ENCODE measurements around the gene SNRNP25. TPM values are rescaled to one million over a fixed set of nuclear protein-coding genes. Genes with fewer than 3 reads are reported as not detected.
A peak's percentile ranks its signal among the peaks of the same experiment; 100 is the strongest.
"Not testable (repeated sequence)": the region's sequence is repeated elsewhere in the genome, so short reads cannot be mapped to it uniquely, and the experiment has no call there.

SNRNP25 gene
- total RNA-seq, 2 experiments from 2014 or later = 62.3 to 63.2 TPM

GRCh38 chr16:44655-45054 is 9.0 kb upstream of the SNRNP25 start:
- peaks cover 28% of the 10 kb centered on the region for H3K4me1 Mint-ChIP-seq (ENCODE audit: low read depth)
- H3K9me3 Mint-ChIP-seq (ENCODE audit: insufficient read depth) = no peaks in the 10 kb centered on the region
- peaks cover 56% of the 10 kb centered on the region for H3K36me3 Mint-ChIP-seq (ENCODE audit: low read depth)
- H3K27me3 Mint-ChIP-seq (ENCODE audit: low read depth) = no peaks in the 10 kb centered on the region
- no peak overlapping the region for H3K27ac Mint-ChIP-seq
- DNase-seq (no peak), ATAC-seq (no peak)
- POLR2A ChIA-PET = interaction anchor here (0.8 to 1.4 kb wide), 2 partner anchors 8 to 11 kb away, joined by 3 read pairs; no protein-coding TSS in a partner anchor
- CTCF ChIA-PET = interaction anchor here (1.2 kb wide), 1 partner anchor 62 kb away, joined by 3 read pairs; no protein-coding TSS in a partner anchor
- H3K4me3 Mint-ChIP-seq = no peak overlapping the region

DNA sequence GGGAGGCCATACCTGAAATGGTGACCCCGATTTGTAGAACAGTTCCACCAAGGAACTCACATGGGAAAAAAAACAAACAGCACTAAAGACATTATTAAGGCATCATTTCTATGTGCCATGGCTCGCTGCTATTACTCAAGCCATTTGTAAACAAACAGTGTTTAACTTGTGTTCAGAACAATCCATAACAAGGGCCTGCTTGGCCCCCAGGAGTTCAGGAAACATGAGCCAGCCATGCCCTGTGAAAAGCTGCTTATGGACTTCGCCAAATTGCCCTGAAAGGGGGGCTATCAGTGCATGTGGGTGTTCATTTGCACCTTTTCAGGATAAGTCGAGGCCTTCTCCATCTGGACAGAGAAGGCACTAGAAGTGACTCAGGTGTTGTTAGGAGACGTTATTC is 8.2 kb upstream of the SNRNP25 start:
- Mint-ChIP-seq H3K4me1 (ENCODE audit: low read depth) (peaks cover 27% of the 10 kb centered on the region), H3K36me3 (ENCODE audit: low read depth) (peaks cover 60% of the 10 kb centered on the region), H3K27me3 (ENCODE audit: low read depth) (no peaks in the 10 kb centered on the region), H3K4me3 (no peak overlapping the region), H3K9me3 (ENCODE audit: insufficient read depth) (no peaks in the 10 kb centered on the region), H3K27ac (no peak overlapping the region)
- DNase-seq (no peak), ATAC-seq (no peak)
- ChIA-PET POLR2A (interaction anchor here (1.4 kb wide), 1 partner anchor 11 kb away, joined by 3 read pairs; no protein-coding TSS in a partner anchor), CTCF (interaction anchor here (1.0 kb wide), 1 partner anchor 51 kb away, joined by 3 read pairs; no protein-coding TSS in a partner anchor)

DNA sequence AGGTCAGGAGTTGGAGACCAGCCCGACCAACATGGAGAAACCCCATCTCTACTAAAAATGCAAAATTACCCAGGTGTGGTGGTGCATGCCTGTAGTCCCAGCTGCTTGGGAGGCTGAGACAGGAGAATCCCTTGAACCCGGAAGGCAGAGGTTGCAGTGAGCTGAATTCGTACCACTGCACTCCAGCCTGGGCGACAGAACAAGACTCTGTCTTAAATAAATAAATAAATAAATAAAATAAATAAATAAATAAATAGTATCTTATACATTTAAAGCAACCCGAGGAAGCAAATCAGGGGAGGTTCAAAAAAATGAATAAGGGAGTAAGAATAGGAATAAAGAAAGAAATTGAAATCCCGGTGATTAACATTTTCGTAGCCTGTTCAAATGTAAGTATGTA is 7.1 kb upstream of the SNRNP25 start:
- H3K27me3 Mint-ChIP-seq (ENCODE audit: low read depth); H3K9me3 Mint-ChIP-seq (ENCODE audit: insufficient read depth); POLR2A ChIA-PET; DNase-seq; ATAC-seq; H3K4me3 Mint-ChIP-seq; H3K27ac Mint-ChIP-seq: not testable (repeated sequence)
- Mint-ChIP-seq H3K36me3 (ENCODE audit: low read depth) (peaks cover 66% of the 10 kb centered on the region), H3K4me1 (ENCODE audit: low read depth) (peaks cover 35% of the 10 kb centered on the region)
- CTCF ChIA-PET = interaction anchor here (2.1 kb wide), 1 partner anchor 50 kb away, joined by 9 read pairs; no protein-coding TSS in a partner anchor

DNA sequence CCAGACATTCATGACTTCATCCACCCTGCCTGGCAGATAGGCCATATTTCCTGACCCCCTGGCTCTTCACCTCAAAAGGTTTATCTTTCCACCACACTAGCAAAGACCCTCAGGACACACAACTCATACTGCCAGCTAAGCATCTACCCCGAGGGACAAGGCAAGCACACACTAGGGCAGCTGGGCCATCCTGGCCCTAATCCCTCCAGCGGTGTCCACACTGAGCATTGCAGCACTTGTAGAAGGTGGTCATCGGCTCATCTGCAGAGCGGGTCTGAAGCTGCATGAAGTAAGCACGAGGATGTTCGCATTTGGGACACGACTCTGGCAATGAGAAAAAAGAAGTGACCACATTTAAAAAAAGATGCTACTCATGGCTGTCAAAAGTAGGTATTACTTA is 6.4 kb upstream of the SNRNP25 start:
- CTCF ChIA-PET = interaction anchor here (2.1 kb wide), 1 partner anchor 50 kb away, joined by 9 read pairs; no protein-coding TSS in a partner anchor
- Mint-ChIP-seq H3K27ac (no peak overlapping the region), H3K36me3 (ENCODE audit: low read depth) (peaks cover 64% of the 10 kb centered on the region), H3K4me3 (no peak overlapping the region), H3K27me3 (ENCODE audit: low read depth) (no peaks in the 10 kb centered on the region), H3K9me3 (ENCODE audit: insufficient read depth) (no peaks in the 10 kb centered on the region), H3K4me1 (ENCODE audit: low read depth) (peaks cover 34% of the 10 kb centered on the region)
- DNase-seq (no peak), ATAC-seq (no peak)
- POLR2A ChIA-PET = no interaction called here

DNA sequence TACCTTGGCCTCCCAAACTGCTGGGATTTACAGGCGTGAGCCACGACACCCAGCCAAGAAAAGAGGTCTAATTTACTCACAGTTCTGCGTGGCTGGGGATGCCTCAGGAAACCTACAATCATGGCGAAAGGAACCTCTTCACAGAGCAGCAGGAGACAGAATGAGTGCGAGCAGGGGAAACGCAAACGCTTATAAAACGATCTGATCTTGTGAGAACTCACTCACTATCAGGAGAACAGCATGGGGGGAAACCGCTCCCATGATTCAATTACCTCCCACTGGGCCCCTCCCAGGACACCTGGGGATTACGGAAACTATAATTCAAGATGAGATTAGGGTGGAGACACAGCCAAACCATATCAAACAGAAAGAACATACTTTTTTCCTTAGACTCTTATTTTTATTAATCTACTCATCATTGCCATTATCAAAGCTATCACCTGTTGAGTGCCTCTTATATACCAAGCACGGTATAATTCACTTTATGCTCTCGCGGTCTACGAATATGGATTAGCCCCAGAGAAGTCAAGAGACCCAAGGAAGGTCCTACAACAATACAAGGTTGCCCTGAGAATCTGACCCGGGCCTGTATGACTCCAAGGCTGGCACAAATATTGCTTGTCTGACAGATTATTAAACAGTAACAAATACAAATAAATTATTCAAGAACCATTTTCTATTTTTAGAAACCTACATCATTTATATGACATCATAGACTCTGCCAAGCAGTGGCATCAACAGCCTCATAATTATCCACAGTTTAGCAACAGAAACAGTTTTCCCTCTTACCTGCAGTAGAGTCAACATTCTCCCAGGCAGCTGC is 2.6 kb upstream of the SNRNP25 start:
- peak overlapping the region; percentile 91 for H3K4me3 Mint-ChIP-seq
- peaks cover 47% of the 10 kb centered on the region for H3K36me3 Mint-ChIP-seq (ENCODE audit: low read depth)
- ChIA-PET POLR2A (no interaction called here), CTCF (interaction anchor here (1.1 kb wide), 1 partner anchor 15 kb away, joined by 3 read pairs; no protein-coding TSS in a partner anchor)
- no peaks in the 10 kb centered on the region for H3K9me3 Mint-ChIP-seq (ENCODE audit: insufficient read depth)
- ATAC-seq (no peak), DNase-seq (no peak)
- H3K27me3 Mint-ChIP-seq (ENCODE audit: low read depth) = no peaks in the 10 kb centered on the region
- peaks cover 31% of the 10 kb centered on the region for H3K4me1 Mint-ChIP-seq (ENCODE audit: low read depth)
- H3K27ac Mint-ChIP-seq = peak overlapping the region; percentile 7

GRCh38 chr16:54237-54581 is 581 bp downstream of the SNRNP25 start:
- peak overlapping the region; percentile 91 for H3K4me3 Mint-ChIP-seq
- no peaks in the 10 kb centered on the region for H3K9me3 Mint-ChIP-seq (ENCODE audit: insufficient read depth)
- H3K27ac Mint-ChIP-seq = peak overlapping the region; percentile 90
- peaks cover 35% of the 10 kb centered on the region for H3K4me1 Mint-ChIP-seq (ENCODE audit: low read depth)
- no peak for ATAC-seq
- no peaks in the 10 kb centered on the region for H3K27me3 Mint-ChIP-seq (ENCODE audit: low read depth)
- CTCF ChIA-PET = interaction anchor here (1.6 to 2.9 kb wide), 4 partner anchors 11 to 53 kb away, joined by 3 to 30 read pairs (median 16); no protein-coding TSS in a partner anchor
- no peak for DNase-seq
- POLR2A ChIA-PET = interaction anchor here (1.0 to 2.0 kb wide), 4 partner anchors 9 to 42 kb away, joined by 3 to 9 read pairs (median 6); partner anchors contain the start of gene MPG
- peaks cover 30% of the 10 kb centered on the region for H3K36me3 Mint-ChIP-seq (ENCODE audit: low read depth)

GRCh38 chr16:55571-56136 is 2.0 kb downstream of the SNRNP25 start:
- Mint-ChIP-seq H3K4me3 (peak overlapping the region; percentile 63), H3K4me1 (ENCODE audit: low read depth) (peaks cover 30% of the 10 kb centered on the region), H3K36me3 (ENCODE audit: low read depth) (peaks cover 24% of the 10 kb centered on the region), H3K27ac (no peak overlapping the region), H3K27me3 (ENCODE audit: low read depth) (no peaks in the 10 kb centered on the region), H3K9me3 (ENCODE audit: insufficient read depth) (no peaks in the 10 kb centered on the region)
- CTCF ChIA-PET = interaction anchor here (1.7 to 3.1 kb wide), 2 partner anchors 10 to 41 kb away, joined by 7 to 15 read pairs; no protein-coding TSS in a partner anchor
- DNase-seq = no peak
- no peak for ATAC-seq
- POLR2A ChIA-PET = interaction anchor here (0.8 kb wide), 1 partner anchor 10 kb away, joined by 3 read pairs; no protein-coding TSS in a partner anchor

DNA sequence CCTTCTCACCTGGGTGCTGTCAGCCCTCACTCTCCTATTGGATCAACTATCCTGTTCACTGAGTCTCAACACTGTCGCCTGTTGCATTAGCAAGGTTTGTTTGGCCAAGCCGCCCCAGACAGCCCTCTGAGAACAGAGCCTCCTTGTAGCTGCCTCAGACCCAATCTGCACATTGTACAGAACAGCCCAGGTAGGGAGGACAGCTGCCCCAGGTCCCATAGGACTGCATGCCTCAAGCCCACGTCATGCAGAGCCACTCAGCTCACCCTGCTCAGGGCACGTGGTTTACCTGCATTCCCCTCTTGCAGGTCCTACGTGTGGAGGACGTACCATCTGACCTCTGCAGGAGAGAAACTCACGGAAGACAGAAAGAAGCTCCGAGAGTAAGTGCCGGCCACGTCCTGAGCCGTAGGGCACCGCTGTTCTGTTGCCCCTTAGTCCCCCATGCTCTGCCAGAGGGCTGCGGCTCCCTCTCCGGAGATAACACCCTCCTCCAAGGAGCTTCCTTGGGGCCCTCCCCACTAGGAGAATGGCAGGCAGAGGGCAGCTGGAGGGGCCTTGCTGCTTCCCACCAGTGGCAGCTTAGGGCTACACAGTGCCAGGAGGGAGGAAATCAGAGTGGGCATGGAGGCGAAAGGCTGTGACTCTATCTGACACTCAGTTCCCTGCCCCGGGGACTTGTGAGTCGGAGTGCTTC is 2.8 kb downstream of the SNRNP25 start:
- Mint-ChIP-seq H3K4me3 (no peak overlapping the region), H3K36me3 (ENCODE audit: low read depth) (peaks cover 16% of the 10 kb centered on the region), H3K9me3 (ENCODE audit: insufficient read depth) (no peaks in the 10 kb centered on the region), H3K4me1 (ENCODE audit: low read depth) (peaks cover 22% of the 10 kb centered on the region), H3K27me3 (ENCODE audit: low read depth) (no peaks in the 10 kb centered on the region), H3K27ac (no peak overlapping the region)
- no peak for ATAC-seq
- ChIA-PET CTCF (interaction anchor here (1.0 to 3.1 kb wide), 3 partner anchors 9 to 132 kb away, joined by 3 to 15 read pairs (median 7); no protein-coding TSS in a partner anchor), POLR2A (interaction anchor here (0.8 kb wide), 1 partner anchor 11 kb away, joined by 3 read pairs; no protein-coding TSS in a partner anchor)
- DNase-seq = no peak

GRCh38 chr16:57711-58110 is 4.1 kb downstream of the SNRNP25 start:
- ChIA-PET POLR2A (no interaction called here), CTCF (interaction anchor here (1.6 to 3.1 kb wide), 2 partner anchors 39 to 49 kb away, joined by 3 to 15 read pairs; no protein-coding TSS in a partner anchor)
- Mint-ChIP-seq H3K27me3 (ENCODE audit: low read depth) (no peaks in the 10 kb centered on the region), H3K9me3 (ENCODE audit: insufficient read depth) (no peaks in the 10 kb centered on the region), H3K4me3 (no peak overlapping the region), H3K27ac (no peak overlapping the region), H3K36me3 (ENCODE audit: low read depth) (peaks cover 11% of the 10 kb centered on the region), H3K4me1 (ENCODE audit: low read depth) (peaks cover 16% of the 10 kb centered on the region)
- DNase-seq = no peak
- ATAC-seq = no peak

GRCh38 chr16:58491-59439 is 5.1 kb downstream of the SNRNP25 start:
- H3K4me3 Mint-ChIP-seq = no peak overlapping the region
- ChIA-PET CTCF (interaction anchor here (1.6 to 9.2 kb wide), 3 partner anchors 37 to 48 kb away, joined by 3 to 265 read pairs (median 15); no protein-coding TSS in a partner anchor), POLR2A (no interaction called here)
- H3K27ac Mint-ChIP-seq = no peak overlapping the region
- no peaks in the 10 kb centered on the region for H3K9me3 Mint-ChIP-seq (ENCODE audit: insufficient read depth)
- DNase-seq (no peak), ATAC-seq (no peak)
- no peaks in the 10 kb centered on the region for H3K27me3 Mint-ChIP-seq (ENCODE audit: low read depth)
- H3K4me1 Mint-ChIP-seq (ENCODE audit: low read depth) = peaks cover 15% of the 10 kb centered on the region
- H3K36me3 Mint-ChIP-seq (ENCODE audit: low read depth) = peaks cover 5% of the 10 kb centered on the region
